ENCODE results near the gene DNAJB14.

Gene DNAJB14

GRCh38 chr4:99946356-99947189 is at the start of gene DNAJB14:
Gene DNAJB14 (minus strand): TSS chr4:99946618. CDS start chr4:99946571, 47 bp downstream.
- DNase-seq (ENCODE audit: low spot score) = peak; percentile 85
- in situ Hi-C loops (cut with MboI; ENCODE audit: low pct_unique_long_range_greater_than_20kb, low sequenced_read_pairs, unreplicated experiment) = loop anchor here (10.0 kb wide), 1 partner anchor 132 kb away; the partner anchor contains the start of gene DAPP1
- TF ChIP-seq CTCF (IDR thresholded peaks at IDR 0.05; ENCODE audit: extremely low read depth, insufficient read depth, missing control alignments) = peak; percentile 4

DNA sequence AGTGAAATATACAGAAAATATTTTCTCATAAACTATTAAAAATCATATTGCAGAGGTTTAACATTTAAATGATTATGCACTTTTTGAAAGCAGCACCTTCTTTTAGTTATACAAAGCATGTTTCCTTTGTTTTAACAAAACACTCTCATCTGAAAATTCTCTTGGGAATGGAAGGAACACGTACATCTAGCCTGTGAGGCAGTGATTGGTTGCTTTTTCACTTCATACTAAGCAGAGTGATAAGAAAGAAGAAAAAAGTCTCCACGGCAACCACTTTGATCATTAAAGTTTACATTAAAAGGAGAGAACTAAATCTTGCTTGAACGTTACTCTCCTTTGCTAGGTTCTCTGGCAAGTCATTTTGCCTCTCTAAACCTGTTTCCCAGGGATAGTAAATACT is 45.3 kb upstream of the DNAJB14 start:
- DNase-seq (ENCODE audit: low spot score) = no peak
- TF ChIP-seq CTCF (IDR thresholded peaks at IDR 0.05; ENCODE audit: extremely low read depth, insufficient read depth, missing control alignments) = no peak
- in situ Hi-C loops (cut with MboI; ENCODE audit: low pct_unique_long_range_greater_than_20kb, low sequenced_read_pairs, unreplicated experiment) = no loop called here

GRCh38 chr4:99987681-99988080 is 41.3 kb upstream of the DNAJB14 start:
- no peak for TF ChIP-seq CTCF (IDR thresholded peaks at IDR 0.05; ENCODE audit: extremely low read depth, insufficient read depth, missing control alignments)
- DNase-seq (ENCODE audit: low spot score) = no peak
- in situ Hi-C loops (cut with MboI; ENCODE audit: low pct_unique_long_range_greater_than_20kb, low sequenced_read_pairs, unreplicated experiment) = no loop called here

DNA sequence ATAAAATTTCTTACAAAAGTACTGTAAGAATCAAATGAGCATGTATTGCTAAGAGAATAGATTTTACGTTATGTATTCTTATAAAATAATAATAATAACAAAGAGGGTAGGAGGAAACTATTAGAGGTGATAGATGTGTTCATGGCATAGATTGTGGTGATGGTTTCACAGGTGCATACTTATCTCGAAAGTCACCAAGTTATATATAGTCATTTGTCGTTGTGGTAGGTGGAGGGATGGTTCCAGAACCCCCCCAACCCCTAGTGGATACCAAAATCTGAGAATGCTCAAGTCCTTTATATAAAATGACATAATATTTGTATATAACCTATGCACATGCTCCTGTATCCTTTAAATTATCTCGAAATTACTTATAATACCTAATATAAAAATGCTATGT is 40.4 kb upstream of the DNAJB14 start:
- no peak for DNase-seq (ENCODE audit: low spot score)
- in situ Hi-C loops (cut with MboI; ENCODE audit: low pct_unique_long_range_greater_than_20kb, low sequenced_read_pairs, unreplicated experiment) = no loop called here
- no peak for TF ChIP-seq CTCF (IDR thresholded peaks at IDR 0.05; ENCODE audit: extremely low read depth, insufficient read depth, missing control alignments)

DNA sequence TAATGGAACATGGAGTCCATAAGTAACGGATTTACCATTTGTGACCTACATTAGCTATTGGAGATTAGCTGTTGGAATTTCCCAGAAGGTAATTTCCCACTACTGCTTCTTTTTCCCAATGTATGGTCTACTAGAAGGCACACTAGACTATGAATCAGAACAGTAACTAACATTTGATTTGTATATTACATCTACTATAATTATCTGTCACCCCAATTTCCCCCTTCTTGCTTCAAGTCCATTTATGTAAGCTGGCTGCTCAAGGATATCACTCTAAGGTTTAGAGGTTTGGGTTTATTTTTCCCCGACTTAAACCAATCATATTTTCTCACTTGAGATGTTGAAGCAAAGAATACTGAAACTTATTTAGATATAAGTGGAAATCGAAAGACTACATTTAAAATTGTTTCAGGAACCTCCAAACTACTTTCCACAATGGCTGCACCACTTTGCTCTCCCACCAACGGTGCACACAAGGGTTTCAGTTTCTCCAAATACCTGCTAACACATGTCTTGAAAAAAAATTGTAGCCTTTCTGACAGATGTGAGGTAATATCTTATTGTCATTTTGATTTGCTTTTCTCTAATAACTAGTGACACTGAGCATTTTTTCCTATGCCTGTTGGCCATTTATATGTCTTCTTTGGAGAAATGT is 37.0 kb upstream of the DNAJB14 start:
- in situ Hi-C loops (cut with MboI; ENCODE audit: low pct_unique_long_range_greater_than_20kb, low sequenced_read_pairs, unreplicated experiment) = no loop called here

DNA sequence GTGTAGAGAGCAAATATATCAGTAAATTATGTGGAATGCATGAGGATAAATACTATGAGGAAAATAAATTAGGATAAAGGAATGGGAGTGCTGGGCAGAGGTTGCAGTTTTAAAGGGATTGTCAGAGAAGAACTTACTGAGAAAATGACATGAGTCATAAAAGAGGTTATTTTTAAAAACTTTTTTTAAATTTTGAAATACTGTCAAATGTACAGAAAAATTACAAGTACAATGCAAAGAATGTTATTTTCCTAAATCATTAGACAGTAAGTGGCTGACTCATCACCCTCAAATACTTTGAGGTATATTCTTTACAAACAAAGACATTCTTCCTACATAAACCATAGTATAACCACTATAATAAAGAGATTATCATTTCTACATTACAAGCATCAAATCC is 33.5 kb upstream of the DNAJB14 start:
- in situ Hi-C loops (cut with MboI; ENCODE audit: low pct_unique_long_range_greater_than_20kb, low sequenced_read_pairs, unreplicated experiment) = no loop called here
- TF ChIP-seq CTCF (IDR thresholded peaks at IDR 0.05; ENCODE audit: extremely low read depth, insufficient read depth, missing control alignments) = no peak
- DNase-seq (ENCODE audit: low spot score) = no peak

More for the DNA sequence above, 37.0 kb upstream of the DNAJB14 start:
- DNase-seq (ENCODE audit: low spot score) = no peak
- no peak for TF ChIP-seq CTCF (IDR thresholded peaks at IDR 0.05; ENCODE audit: extremely low read depth, insufficient read depth, missing control alignments)
